Neural progenitor cell (in vitro differentiated cells): Measurements from ENCODE around the gene PNPLA5.

Source experiments
- EZH2 ChIP-seq: fragments of 200-600 bp; sonication (generic); IDR thresholded peaks from 2 replicates; pipeline ENCODE4 v1.6.1; 2017; ENCODE audit warnings: antibody characterized with exemption, mild to moderate bottlenecking, moderate library complexity
- EZH2phosphoT487 ChIP-seq: fragments of 200-600 bp; sonication (generic); IDR thresholded peaks from 2 replicates; pipeline ENCODE4 v1.6.1; 2017; ENCODE audit warnings: antibody characterized with exemption
- TF ChIP-seq, protein P1 (sequence below): fragments of 200-600 bp; sonication (generic); IDR thresholded peaks from 2 replicates; pipeline ENCODE4 v1.5.1; 2017; ENCODE audit warnings: antibody characterized with exemption, mild to moderate bottlenecking

DNA sequence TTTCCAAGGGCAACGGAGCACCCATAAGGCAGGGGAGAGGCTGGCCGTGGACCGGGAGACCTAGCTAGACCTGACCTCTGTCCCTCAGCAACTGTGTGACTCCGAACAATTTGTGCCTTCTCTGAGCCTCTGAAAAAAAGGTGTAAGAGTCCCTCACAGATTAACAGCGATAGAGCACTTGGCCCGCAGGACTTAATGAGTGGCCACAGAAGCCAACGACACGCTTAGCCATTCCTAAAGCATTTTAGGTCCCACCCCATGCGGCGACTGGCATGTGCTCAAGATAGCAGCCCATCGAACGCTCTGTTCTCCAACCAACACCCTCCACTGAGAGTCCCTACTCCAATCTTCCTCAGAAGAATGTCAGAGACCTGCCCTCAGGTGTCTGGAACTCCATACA, 31.0 kb downstream of the PNPLA5 start:
- TF ChIP-seq, protein P1, sequence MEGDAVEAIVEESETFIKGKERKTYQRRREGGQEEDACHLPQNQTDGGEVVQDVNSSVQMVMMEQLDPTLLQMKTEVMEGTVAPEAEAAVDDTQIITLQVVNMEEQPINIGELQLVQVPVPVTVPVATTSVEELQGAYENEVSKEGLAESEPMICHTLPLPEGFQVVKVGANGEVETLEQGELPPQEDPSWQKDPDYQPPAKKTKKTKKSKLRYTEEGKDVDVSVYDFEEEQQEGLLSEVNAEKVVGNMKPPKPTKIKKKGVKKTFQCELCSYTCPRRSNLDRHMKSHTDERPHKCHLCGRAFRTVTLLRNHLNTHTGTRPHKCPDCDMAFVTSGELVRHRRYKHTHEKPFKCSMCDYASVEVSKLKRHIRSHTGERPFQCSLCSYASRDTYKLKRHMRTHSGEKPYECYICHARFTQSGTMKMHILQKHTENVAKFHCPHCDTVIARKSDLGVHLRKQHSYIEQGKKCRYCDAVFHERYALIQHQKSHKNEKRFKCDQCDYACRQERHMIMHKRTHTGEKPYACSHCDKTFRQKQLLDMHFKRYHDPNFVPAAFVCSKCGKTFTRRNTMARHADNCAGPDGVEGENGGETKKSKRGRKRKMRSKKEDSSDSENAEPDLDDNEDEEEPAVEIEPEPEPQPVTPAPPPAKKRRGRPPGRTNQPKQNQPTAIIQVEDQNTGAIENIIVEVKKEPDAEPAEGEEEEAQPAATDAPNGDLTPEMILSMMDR: no peak
- TF ChIP-seq EZH2 (no peak), EZH2phosphoT487 (no peak)
